ENCODE results near the gene ATAT1. TPM values are rescaled to one million over a fixed set of nuclear protein-coding genes. Genes with fewer than 3 reads are reported as not detected.
A peak's percentile ranks its signal among the peaks of the same experiment; 100 is the strongest.

Gene ATAT1
- total and polyA plus RNA-seq, 2 of the 13 experiments (the other 11 are each of a cell fraction or from before 2014, with no cell fraction given), result 9.2 to 23.6 TPM

DNA sequence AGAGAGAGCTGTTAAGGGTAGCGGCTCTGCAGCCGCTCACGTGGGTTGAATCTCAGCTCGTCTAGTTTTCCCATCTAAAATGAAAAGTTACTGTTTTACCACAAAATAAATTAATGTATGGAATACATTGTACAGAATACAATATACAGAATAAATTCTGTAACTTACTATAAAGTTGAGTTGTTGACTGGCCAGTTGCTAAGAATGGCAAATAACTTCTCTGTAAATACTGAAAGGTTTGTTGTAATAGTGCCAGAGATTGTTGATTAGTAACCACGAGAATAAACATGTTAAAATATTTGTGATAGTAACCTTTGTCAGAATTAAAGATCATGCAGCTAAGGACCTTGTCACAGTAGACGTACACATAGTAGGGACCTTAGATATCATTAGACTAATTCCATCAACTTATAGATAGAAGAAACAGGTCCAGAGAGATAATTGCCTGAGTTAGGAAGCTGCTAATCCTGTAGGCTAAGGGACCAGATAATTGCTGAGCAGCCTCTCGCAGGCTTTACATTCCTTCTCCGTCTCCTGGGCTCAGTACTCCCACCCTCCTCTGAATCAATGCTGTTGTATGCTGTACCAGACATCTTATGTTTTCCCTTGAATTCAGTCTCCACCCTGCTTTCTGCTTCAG is 64.7 kb downstream of the ATAT1 start (continued):
- TF ChIP-seq, protein P1, sequence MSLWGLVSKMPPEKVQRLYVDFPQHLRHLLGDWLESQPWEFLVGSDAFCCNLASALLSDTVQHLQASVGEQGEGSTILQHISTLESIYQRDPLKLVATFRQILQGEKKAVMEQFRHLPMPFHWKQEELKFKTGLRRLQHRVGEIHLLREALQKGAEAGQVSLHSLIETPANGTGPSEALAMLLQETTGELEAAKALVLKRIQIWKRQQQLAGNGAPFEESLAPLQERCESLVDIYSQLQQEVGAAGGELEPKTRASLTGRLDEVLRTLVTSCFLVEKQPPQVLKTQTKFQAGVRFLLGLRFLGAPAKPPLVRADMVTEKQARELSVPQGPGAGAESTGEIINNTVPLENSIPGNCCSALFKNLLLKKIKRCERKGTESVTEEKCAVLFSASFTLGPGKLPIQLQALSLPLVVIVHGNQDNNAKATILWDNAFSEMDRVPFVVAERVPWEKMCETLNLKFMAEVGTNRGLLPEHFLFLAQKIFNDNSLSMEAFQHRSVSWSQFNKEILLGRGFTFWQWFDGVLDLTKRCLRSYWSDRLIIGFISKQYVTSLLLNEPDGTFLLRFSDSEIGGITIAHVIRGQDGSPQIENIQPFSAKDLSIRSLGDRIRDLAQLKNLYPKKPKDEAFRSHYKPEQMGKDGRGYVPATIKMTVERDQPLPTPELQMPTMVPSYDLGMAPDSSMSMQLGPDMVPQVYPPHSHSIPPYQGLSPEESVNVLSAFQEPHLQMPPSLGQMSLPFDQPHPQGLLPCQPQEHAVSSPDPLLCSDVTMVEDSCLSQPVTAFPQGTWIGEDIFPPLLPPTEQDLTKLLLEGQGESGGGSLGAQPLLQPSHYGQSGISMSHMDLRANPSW (CRISPR knock-in tag; IDR thresholded peaks at IDR 0.05; ENCODE audit: borderline replicate concordance), result 0 out of 2 replicates have a peak, but pooled peaks have one; percentile 53
- TF ChIP-seq, protein P2, sequence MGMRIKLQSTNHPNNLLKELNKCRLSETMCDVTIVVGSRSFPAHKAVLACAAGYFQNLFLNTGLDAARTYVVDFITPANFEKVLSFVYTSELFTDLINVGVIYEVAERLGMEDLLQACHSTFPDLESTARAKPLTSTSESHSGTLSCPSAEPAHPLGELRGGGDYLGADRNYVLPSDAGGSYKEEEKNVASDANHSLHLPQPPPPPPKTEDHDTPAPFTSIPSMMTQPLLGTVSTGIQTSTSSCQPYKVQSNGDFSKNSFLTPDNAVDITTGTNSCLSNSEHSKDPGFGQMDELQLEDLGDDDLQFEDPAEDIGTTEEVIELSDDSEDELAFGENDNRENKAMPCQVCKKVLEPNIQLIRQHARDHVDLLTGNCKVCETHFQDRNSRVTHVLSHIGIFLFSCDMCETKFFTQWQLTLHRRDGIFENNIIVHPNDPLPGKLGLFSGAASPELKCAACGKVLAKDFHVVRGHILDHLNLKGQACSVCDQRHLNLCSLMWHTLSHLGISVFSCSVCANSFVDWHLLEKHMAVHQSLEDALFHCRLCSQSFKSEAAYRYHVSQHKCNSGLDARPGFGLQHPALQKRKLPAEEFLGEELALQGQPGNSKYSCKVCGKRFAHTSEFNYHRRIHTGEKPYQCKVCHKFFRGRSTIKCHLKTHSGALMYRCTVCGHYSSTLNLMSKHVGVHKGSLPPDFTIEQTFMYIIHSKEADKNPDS (CRISPR knock-in tag; IDR thresholded peaks at IDR 0.05), result peak; percentile 42; the same call in 1 of the 2 replicates
- peak; percentile 31; the same call in 1 of the 2 replicates for TF ChIP-seq ZSCAN12 (CRISPR knock-in tag; IDR thresholded peaks at IDR 0.05)
- TF ChIP-seq EEA1 (CRISPR knock-in tag; IDR thresholded peaks at IDR 0.05; ENCODE audit: borderline replicate concordance), result no peak
- TF ChIP-seq ZNF17 (CRISPR knock-in tag; IDR thresholded peaks at IDR 0.05), result 0 out of 2 replicates have a peak, but pooled peaks have one; percentile 27
- no peak for TF ChIP-seq ZSCAN25 (CRISPR knock-in tag; IDR thresholded peaks at IDR 0.05)
- TF ChIP-seq, protein P3, sequence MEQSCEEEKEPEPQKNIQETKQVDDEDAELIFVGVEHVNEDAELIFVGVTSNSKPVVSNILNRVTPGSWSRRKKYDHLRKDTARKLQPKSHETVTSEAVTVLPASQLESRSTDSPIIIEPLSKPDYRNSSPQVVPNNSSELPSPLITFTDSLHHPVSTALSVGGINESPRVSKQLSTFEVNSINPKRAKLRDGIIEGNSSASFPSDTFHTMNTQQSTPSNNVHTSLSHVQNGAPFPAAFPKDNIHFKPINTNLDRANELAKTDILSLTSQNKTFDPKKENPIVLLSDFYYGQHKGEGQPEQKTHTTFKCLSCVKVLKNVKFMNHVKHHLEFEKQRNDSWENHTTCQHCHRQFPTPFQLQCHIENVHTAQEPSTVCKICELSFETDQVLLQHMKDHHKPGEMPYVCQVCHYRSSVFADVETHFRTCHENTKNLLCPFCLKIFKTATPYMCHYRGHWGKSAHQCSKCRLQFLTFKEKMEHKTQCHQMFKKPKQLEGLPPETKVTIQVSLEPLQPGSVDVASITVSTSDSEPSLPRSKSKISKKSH (CRISPR knock-in tag; IDR thresholded peaks at IDR 0.05; ENCODE audit: borderline replicate concordance), result no peak
- TF ChIP-seq NCOA2 (CRISPR knock-in tag; IDR thresholded peaks at IDR 0.05), result no peak
- no peak for TF ChIP-seq ZSCAN29 (CRISPR knock-in tag; conservative IDR thresholded peaks at IDR 0.05)
- no peak for TF ChIP-seq DNMT3B (CRISPR knock-in tag; conservative IDR thresholded peaks at IDR 0.05)
- TF ChIP-seq, protein P4, sequence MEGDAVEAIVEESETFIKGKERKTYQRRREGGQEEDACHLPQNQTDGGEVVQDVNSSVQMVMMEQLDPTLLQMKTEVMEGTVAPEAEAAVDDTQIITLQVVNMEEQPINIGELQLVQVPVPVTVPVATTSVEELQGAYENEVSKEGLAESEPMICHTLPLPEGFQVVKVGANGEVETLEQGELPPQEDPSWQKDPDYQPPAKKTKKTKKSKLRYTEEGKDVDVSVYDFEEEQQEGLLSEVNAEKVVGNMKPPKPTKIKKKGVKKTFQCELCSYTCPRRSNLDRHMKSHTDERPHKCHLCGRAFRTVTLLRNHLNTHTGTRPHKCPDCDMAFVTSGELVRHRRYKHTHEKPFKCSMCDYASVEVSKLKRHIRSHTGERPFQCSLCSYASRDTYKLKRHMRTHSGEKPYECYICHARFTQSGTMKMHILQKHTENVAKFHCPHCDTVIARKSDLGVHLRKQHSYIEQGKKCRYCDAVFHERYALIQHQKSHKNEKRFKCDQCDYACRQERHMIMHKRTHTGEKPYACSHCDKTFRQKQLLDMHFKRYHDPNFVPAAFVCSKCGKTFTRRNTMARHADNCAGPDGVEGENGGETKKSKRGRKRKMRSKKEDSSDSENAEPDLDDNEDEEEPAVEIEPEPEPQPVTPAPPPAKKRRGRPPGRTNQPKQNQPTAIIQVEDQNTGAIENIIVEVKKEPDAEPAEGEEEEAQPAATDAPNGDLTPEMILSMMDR (CRISPR knock-in tag; IDR thresholded peaks at IDR 0.05), result 0 out of 2 replicates have a peak, but pooled peaks have one; percentile 2
- TF ChIP-seq GPN1 (CRISPR knock-in tag; IDR thresholded peaks at IDR 0.05; ENCODE audit: borderline replicate concordance), result no peak
- TF ChIP-seq ATF1 (CRISPR knock-in tag; IDR thresholded peaks at IDR 0.05), result no peak
- TF ChIP-seq ZFAT (CRISPR knock-in tag; conservative IDR thresholded peaks at IDR 0.05), result no peak
- no peak for TF ChIP-seq SKI (IDR thresholded peaks at IDR 0.05; ENCODE audit: partially characterized antibody)
- TF ChIP-seq ZNF30 (CRISPR knock-in tag; IDR thresholded peaks at IDR 0.05), result 0 out of 2 replicates have a peak, but pooled peaks have one; percentile 66
- no peak for TF ChIP-seq SSRP1 (CRISPR knock-in tag; IDR thresholded peaks at IDR 0.05)
- TF ChIP-seq HOXD1 (CRISPR knock-in tag; IDR thresholded peaks at IDR 0.05), result no peak
- no peak for TF ChIP-seq KAT8 (CRISPR knock-in tag; IDR thresholded peaks at IDR 0.05)
- no peak for TF ChIP-seq KDM5A (IDR thresholded peaks at IDR 0.05; ENCODE audit: borderline replicate concordance, low read length)
- TF ChIP-seq PAF1 (CRISPR knock-in tag; IDR thresholded peaks at IDR 0.05), result no peak
- 0 out of 2 replicates have a peak, but pooled peaks have one; percentile 1 for TF ChIP-seq ZNF563 (CRISPR knock-in tag; IDR thresholded peaks at IDR 0.05)
